SIG-M5 treated with dmso at 0.1 percent for 504 hours (cell line): ENCODE results near the gene ZNF219.

Experiments
- DNase-seq: peaks from one replicate; lab custom pipeline; 2025; ENCODE audit not compliant: unreplicated experiment; lab: John Stamatoyannopoulos, UW

The ZNF219 gene

GRCh38 chr14:21098076-21098891 is at the start of gene ZNF219:
Gene ZNF219 (minus strand): TSS chr14:21098655. CDS start chr14:21093591, 5,064 bp downstream.
- no peak for DNase-seq

GRCh38 chr14:21145437-21145836 is 47.0 kb upstream of the ZNF219 start:
- no peak for DNase-seq

GRCh38 chr14:21142357-21142756 is 43.9 kb upstream of the ZNF219 start:
- no peak for DNase-seq

- DNase-seq: peak; percentile 23
These were observed 37.6 kb upstream of the ZNF219 start for GRCh38 chr14:21136024-21136423.

GRCh38 chr14:21133901-21134300 is 35.4 kb upstream of the ZNF219 start:
- no peak for DNase-seq

GRCh38 chr14:21123429-21123828 is 25.0 kb upstream of the ZNF219 start:
- no peak for DNase-seq

GRCh38 chr14:21121122-21121521 is 22.7 kb upstream of the ZNF219 start:
- DNase-seq: no peak

GRCh38 chr14:21120686-21121085 is 22.2 kb upstream of the ZNF219 start:
- peak; percentile 12 for DNase-seq

GRCh38 chr14:21118933-21119332 is 20.5 kb upstream of the ZNF219 start:
- DNase-seq: no peak

GRCh38 chr14:21113369-21113768 is 14.9 kb upstream of the ZNF219 start:
- no peak for DNase-seq

GRCh38 chr14:21112255-21112654 is 13.8 kb upstream of the ZNF219 start:
- no peak for DNase-seq

- DNase-seq: no peak
These were observed 11.1 kb upstream of the ZNF219 start for GRCh38 chr14:21109377-21110138.

GRCh38 chr14:21108791-21109190 is 10.3 kb upstream of the ZNF219 start:
- DNase-seq: no peak

GRCh38 chr14:21107283-21107800 is 8.9 kb upstream of the ZNF219 start:
- no peak for DNase-seq

- peak; percentile 74 for DNase-seq
These were observed 8.2 kb upstream of the ZNF219 start for GRCh38 chr14:21106498-21107282.

- peak; percentile 26 for DNase-seq
These were observed 7.7 kb upstream of the ZNF219 start for GRCh38 chr14:21106176-21106497.

GRCh38 chr14:21105095-21105494 is 6.6 kb upstream of the ZNF219 start:
- no peak for DNase-seq

GRCh38 chr14:21104448-21105060 is 6.1 kb upstream of the ZNF219 start:
- peak; percentile 55 for DNase-seq

- DNase-seq: peak; percentile 97
These were observed 5.4 kb upstream of the ZNF219 start for GRCh38 chr14:21103710-21104447.

- DNase-seq: no peak
These were observed 4.9 kb upstream of the ZNF219 start for GRCh38 chr14:21103411-21103709.
